ENCODE measurements around the gene PAXX. TPM values are rescaled to one million over a fixed set of nuclear protein-coding genes. Genes with fewer than 3 reads are reported as not detected.

PAXX gene
- total RNA-seq, 2 experiments from 2014 or later, result 75.9 to 76.8 TPM

GRCh38 chr9:137014776-137015539, 22.7 kb downstream of the PAXX start:
- Mint-ChIP-seq H3K36me3 (ENCODE audit: low read depth) (no peaks in the 10 kb centered on the region), H3K4me1 (ENCODE audit: low read depth) (no peaks in the 10 kb centered on the region), H3K4me3 (no peak overlapping the region), H3K27ac (no peak overlapping the region), H3K9me3 (no peaks in the 10 kb centered on the region), H3K27me3 (ENCODE audit: low read depth) (no peaks in the 10 kb centered on the region)
- CTCF ChIA-PET, result interaction anchor here (1.0 to 1.1 kb wide), 2 partner anchors 21 to 32 kb away, joined by 3 read pairs; no protein-coding TSS in a partner anchor
- no peak for DNase-seq
- intact Hi-C loops (cut with micrococcal nuclease), result no loop called here

- no peak for DNase-seq
- H3K36me3 Mint-ChIP-seq (ENCODE audit: low read depth), result no peaks in the 10 kb centered on the region
- H3K4me1 Mint-ChIP-seq (ENCODE audit: low read depth), result no peaks in the 10 kb centered on the region
- H3K4me3 Mint-ChIP-seq, result no peak overlapping the region
- intact Hi-C loops (cut with micrococcal nuclease), result no loop called here
- H3K9me3 Mint-ChIP-seq, result no peaks in the 10 kb centered on the region
- H3K27ac Mint-ChIP-seq, result no peak overlapping the region
- CTCF ChIA-PET, result interaction anchor here (1.0 to 1.1 kb wide), 3 partner anchors 19 to 31 kb away, joined by 3 to 4 read pairs (median 3); no protein-coding TSS in a partner anchor
- no peaks in the 10 kb centered on the region for H3K27me3 Mint-ChIP-seq (ENCODE audit: low read depth)
Measured at GRCh38 chr9:137015540-137015930, 23.3 kb downstream of the PAXX start.

- Mint-ChIP-seq H3K27me3 (ENCODE audit: low read depth) (no peaks in the 10 kb centered on the region), H3K36me3 (ENCODE audit: low read depth) (no peaks in the 10 kb centered on the region), H3K9me3 (no peaks in the 10 kb centered on the region), H3K4me3 (no peak overlapping the region), H3K4me1 (ENCODE audit: low read depth) (no peaks in the 10 kb centered on the region), H3K27ac (no peak overlapping the region)
- intact Hi-C loops (cut with micrococcal nuclease), result no loop called here
- CTCF ChIA-PET, result interaction anchor here (1.0 kb wide), 1 partner anchor 18 kb away, joined by 4 read pairs; no protein-coding TSS in a partner anchor
- DNase-seq, result no peak
Measured at GRCh38 chr9:137015976-137016375, 23.8 kb downstream of the PAXX start.

GRCh38 chr9:137016436-137016835, 24.2 kb downstream of the PAXX start:
- intact Hi-C loops (cut with micrococcal nuclease), result no loop called here
- no peaks in the 10 kb centered on the region for H3K36me3 Mint-ChIP-seq (ENCODE audit: low read depth)
- H3K27me3 Mint-ChIP-seq (ENCODE audit: low read depth), result no peaks in the 10 kb centered on the region
- H3K4me1 Mint-ChIP-seq (ENCODE audit: low read depth), result no peaks in the 10 kb centered on the region
- H3K9me3 Mint-ChIP-seq, result no peaks in the 10 kb centered on the region
- DNase-seq, result no peak
- no peak overlapping the region for H3K4me3 Mint-ChIP-seq
- H3K27ac Mint-ChIP-seq, result no peak overlapping the region
- CTCF ChIA-PET, result interaction anchor here (1.0 kb wide), 1 partner anchor 18 kb away, joined by 4 read pairs; no protein-coding TSS in a partner anchor

DNA sequence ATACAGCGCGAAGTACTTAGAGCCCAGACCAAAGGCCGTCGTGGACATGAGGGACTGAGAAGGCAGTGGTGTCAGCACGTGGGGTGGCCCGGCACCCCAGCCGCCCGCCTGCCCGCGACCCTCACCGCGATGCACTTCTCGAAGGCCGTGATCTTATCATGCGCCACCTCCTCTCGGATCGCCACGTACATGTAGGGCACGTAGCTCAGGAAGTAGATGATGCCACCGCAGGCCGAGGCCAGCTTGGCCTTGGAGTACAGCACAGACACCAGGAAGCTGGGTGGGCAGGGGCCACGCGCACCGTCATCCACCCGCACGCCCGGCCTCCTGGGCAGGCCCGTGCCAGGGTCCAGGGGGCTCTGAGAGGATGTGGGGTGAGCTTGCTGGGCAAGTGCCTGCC, 24.8 kb downstream of the PAXX start:
- H3K4me1 Mint-ChIP-seq (ENCODE audit: low read depth), result no peaks in the 10 kb centered on the region

DNA sequence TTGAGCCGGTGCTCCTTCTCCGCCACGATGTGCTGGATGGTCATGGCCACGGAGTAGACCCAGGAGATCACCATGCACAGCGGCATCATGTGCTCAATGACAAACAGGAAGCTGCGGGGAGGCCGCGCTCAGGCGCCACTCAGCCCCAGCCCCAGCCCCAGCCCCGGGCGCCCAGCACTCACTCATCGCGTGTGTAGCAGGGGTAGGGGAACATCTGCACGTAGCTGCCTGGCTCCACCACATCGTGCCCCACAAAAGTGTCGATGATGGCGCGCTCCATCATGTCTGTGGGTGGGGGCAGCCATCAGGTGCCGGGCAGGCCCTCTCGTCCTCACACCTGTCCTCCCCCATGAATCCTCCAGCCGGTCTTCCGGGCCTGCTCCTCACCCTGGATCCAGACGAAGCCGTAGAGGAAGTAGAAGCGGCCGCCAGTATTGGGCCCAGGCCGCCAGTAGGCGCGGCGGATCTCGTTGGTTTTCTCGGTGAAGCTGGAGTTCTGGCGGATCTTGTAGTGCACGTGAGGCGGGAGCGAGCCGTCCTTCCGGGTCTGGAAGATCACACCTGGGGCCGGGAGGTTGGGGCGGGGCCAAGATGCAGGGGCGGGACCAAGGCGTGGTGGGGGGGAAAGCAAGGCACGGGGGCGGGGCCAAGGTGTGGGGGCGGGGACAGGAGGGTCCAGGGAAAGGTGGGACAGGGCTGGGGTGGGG, 25.7 kb downstream of the PAXX start:
- H3K27me3 Mint-ChIP-seq (ENCODE audit: low read depth), result no peaks in the 10 kb centered on the region
- no peaks in the 10 kb centered on the region for H3K4me1 Mint-ChIP-seq (ENCODE audit: low read depth)
- CTCF ChIA-PET, result no interaction called here
- H3K4me3 Mint-ChIP-seq, result no peak overlapping the region
- H3K27ac Mint-ChIP-seq, result no peak overlapping the region
- no peaks in the 10 kb centered on the region for H3K36me3 Mint-ChIP-seq (ENCODE audit: low read depth)
- no peaks in the 10 kb centered on the region for H3K9me3 Mint-ChIP-seq
- no peak for DNase-seq
- intact Hi-C loops (cut with micrococcal nuclease), result no loop called here

More for the DNA sequence above, 24.8 kb downstream of the PAXX start:
- H3K36me3 Mint-ChIP-seq (ENCODE audit: low read depth), result no peaks in the 10 kb centered on the region
- CTCF ChIA-PET, result interaction anchor here (0.8 kb wide), 1 partner anchor 18 kb away, joined by 3 read pairs; no protein-coding TSS in a partner anchor
- H3K4me3 Mint-ChIP-seq, result no peak overlapping the region
- DNase-seq, result no peak
- H3K27ac Mint-ChIP-seq, result no peak overlapping the region
- no peaks in the 10 kb centered on the region for H3K27me3 Mint-ChIP-seq (ENCODE audit: low read depth)
- no peaks in the 10 kb centered on the region for H3K9me3 Mint-ChIP-seq
- intact Hi-C loops (cut with micrococcal nuclease), result no loop called here

GRCh38 chr9:137018761-137019559, 26.7 kb downstream of the PAXX start:
- Mint-ChIP-seq H3K4me1 (ENCODE audit: low read depth) (no peaks in the 10 kb centered on the region), H3K27ac (no peak overlapping the region), H3K36me3 (ENCODE audit: low read depth) (no peaks in the 10 kb centered on the region), H3K27me3 (ENCODE audit: low read depth) (no peaks in the 10 kb centered on the region), H3K4me3 (no peak overlapping the region), H3K9me3 (no peaks in the 10 kb centered on the region)
- DNase-seq, result no peak
- CTCF ChIA-PET, result interaction anchor here (1.5 to 2.9 kb wide), 2 partner anchors 10 to 16 kb away, joined by 4 to 18 read pairs; partner anchors contain the start of gene ABCA2
- intact Hi-C loops (cut with micrococcal nuclease), result no loop called here

- no peaks in the 10 kb centered on the region for H3K4me1 Mint-ChIP-seq (ENCODE audit: low read depth)
- no peak overlapping the region for H3K27ac Mint-ChIP-seq
- CTCF ChIA-PET, result interaction anchor here (1.5 to 2.9 kb wide), 2 partner anchors 9 to 15 kb away, joined by 4 to 18 read pairs; partner anchors contain the start of gene ABCA2
- H3K4me3 Mint-ChIP-seq, result no peak overlapping the region
- H3K9me3 Mint-ChIP-seq, result no peaks in the 10 kb centered on the region
- no peaks in the 10 kb centered on the region for H3K36me3 Mint-ChIP-seq (ENCODE audit: low read depth)
- intact Hi-C loops (cut with micrococcal nuclease), result no loop called here
- no peak for DNase-seq
- no peaks in the 10 kb centered on the region for H3K27me3 Mint-ChIP-seq (ENCODE audit: low read depth)
Measured at GRCh38 chr9:137019891-137020683, 27.9 kb downstream of the PAXX start.

- H3K27me3 Mint-ChIP-seq (ENCODE audit: low read depth), result no peaks in the 10 kb centered on the region
- no peaks in the 10 kb centered on the region for H3K9me3 Mint-ChIP-seq
- CTCF ChIA-PET, result interaction anchor here (1.2 to 2.9 kb wide), 2 partner anchors 8 to 14 kb away, joined by 4 to 18 read pairs; partner anchors contain the start of gene ABCA2
- H3K4me3 Mint-ChIP-seq, result no peak overlapping the region
- H3K4me1 Mint-ChIP-seq (ENCODE audit: low read depth), result no peaks in the 10 kb centered on the region
- intact Hi-C loops (cut with micrococcal nuclease), result no loop called here
- H3K27ac Mint-ChIP-seq, result no peak overlapping the region
- H3K36me3 Mint-ChIP-seq (ENCODE audit: low read depth), result no peaks in the 10 kb centered on the region
- DNase-seq, result no peak
Measured at GRCh38 chr9:137020771-137021567, 28.7 kb downstream of the PAXX start.

- no peaks in the 10 kb centered on the region for H3K9me3 Mint-ChIP-seq
- H3K4me3 Mint-ChIP-seq, result no peak overlapping the region
- no peak for DNase-seq
- CTCF ChIA-PET, result interaction anchor here (0.6 to 2.9 kb wide), 4 partner anchors 8 to 110 kb away, joined by 3 to 18 read pairs (median 4); partner anchors contain the start of gene ABCA2
- no peaks in the 10 kb centered on the region for H3K4me1 Mint-ChIP-seq (ENCODE audit: low read depth)
- no peak overlapping the region for H3K27ac Mint-ChIP-seq
- no peaks in the 10 kb centered on the region for H3K36me3 Mint-ChIP-seq (ENCODE audit: low read depth)
- H3K27me3 Mint-ChIP-seq (ENCODE audit: low read depth), result no peaks in the 10 kb centered on the region
- intact Hi-C loops (cut with micrococcal nuclease), result no loop called here
Measured at GRCh38 chr9:137021568-137021978, 29.4 kb downstream of the PAXX start.

Data from activated naive CD4-positive, alpha-beta T cell treated with anti-CD3 and anti-CD28 coated beads for 36 hours (primary cell).